Esophagus muscularis mucosa (tissue), 4 donors: ENCODE data around the gene USP5.

Experiments
- EP300 ChIP-seq: sonication (generic); formaldehyde crosslinking; IDR thresholded peaks from one replicate; pipeline ENCODE4 v1.6.1; 2017; ENCODE audit warnings: antibody characterized with exemption
- POLR2A ChIP-seq: fragments of 450-650 bp; IDR thresholded peaks from one replicate; pipeline ENCODE4 v1.6.1; 2017; ENCODE audit warnings: antibody characterized with exemption, moderate library complexity, mild to moderate bottlenecking, low read depth
- POLR2AphosphoS5 ChIP-seq, 2 donors: sonication (generic); formaldehyde crosslinking; IDR thresholded peaks; one replicate each; pipeline ENCODE4 v1.6.1; 2017; ENCODE audit warnings: antibody characterized with exemption in 2 of 2
- TF ChIP-seq, protein P1 (sequence below), 3 experiments: fragments of 200-600 bp in 2 of 3; fragments of 450-650 bp in 1 of 3; sonication (generic) in 2 of 3; IDR thresholded peaks; one replicate each; pipeline ENCODE4 v1.5.1; 2017 to 2019; ENCODE audit warnings: antibody characterized with exemption in 3 of 3, mild to moderate bottlenecking in 2 of 3, moderate library complexity in 1 of 3

DNA sequence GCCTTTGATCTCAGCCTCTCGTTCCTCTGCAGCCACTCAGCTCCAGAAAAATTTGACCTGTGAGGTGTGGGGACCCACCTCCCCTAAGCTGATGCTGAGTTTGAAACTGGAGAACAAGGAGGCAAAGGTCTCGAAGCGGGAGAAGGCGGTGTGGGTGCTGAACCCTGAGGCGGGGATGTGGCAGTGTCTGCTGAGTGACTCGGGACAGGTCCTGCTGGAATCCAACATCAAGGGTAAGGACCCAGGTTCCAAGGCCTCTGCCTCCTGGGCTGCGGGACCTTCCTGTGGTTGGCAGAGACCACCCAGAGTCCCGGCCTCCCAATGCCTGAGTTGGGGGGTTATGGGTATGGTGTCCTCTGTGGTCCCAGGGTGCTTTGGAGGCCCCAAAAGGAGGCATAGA lies 34.9 kb upstream of the USP5 start:
- TF ChIP-seq, protein P1, sequence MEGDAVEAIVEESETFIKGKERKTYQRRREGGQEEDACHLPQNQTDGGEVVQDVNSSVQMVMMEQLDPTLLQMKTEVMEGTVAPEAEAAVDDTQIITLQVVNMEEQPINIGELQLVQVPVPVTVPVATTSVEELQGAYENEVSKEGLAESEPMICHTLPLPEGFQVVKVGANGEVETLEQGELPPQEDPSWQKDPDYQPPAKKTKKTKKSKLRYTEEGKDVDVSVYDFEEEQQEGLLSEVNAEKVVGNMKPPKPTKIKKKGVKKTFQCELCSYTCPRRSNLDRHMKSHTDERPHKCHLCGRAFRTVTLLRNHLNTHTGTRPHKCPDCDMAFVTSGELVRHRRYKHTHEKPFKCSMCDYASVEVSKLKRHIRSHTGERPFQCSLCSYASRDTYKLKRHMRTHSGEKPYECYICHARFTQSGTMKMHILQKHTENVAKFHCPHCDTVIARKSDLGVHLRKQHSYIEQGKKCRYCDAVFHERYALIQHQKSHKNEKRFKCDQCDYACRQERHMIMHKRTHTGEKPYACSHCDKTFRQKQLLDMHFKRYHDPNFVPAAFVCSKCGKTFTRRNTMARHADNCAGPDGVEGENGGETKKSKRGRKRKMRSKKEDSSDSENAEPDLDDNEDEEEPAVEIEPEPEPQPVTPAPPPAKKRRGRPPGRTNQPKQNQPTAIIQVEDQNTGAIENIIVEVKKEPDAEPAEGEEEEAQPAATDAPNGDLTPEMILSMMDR (IDR thresholded peaks at IDR 0.05): no peak
- no peak for TF ChIP-seq POLR2A
- no peak for TF ChIP-seq POLR2AphosphoS5 (IDR thresholded peaks at IDR 0.05)
- TF ChIP-seq EP300: no peak
